Spinal cord (tissue), 10 donors: ENCODE data around the gene GABRA6. TPM values are rescaled to one million over a fixed set of nuclear protein-coding genes. Genes with fewer than 3 reads are reported as not detected.

Source experiments
- DNase-seq, 6 donors: peaks; one replicate each; pipeline versions ENCODE4 v3.0.0 to v3.0.0-alpha.2; 2013 to 2015; ENCODE audit warnings: low spot score in 6 of 6, low read depth in 4 of 6
- H3K27ac ChIP-seq: one replicate; pipeline ENCODE4 v1.5.1; 2013; ENCODE audit warnings: low read depth, low read length, control low read depth
- H3K27me3 ChIP-seq: one replicate; pipeline ENCODE4 v1.6.1; 2013; ENCODE audit warnings: low read length; ENCODE audit not compliant: control insufficient read depth, insufficient read depth
- H3K36me3 ChIP-seq: one replicate; pipeline ENCODE4 v1.6.1; 2013; ENCODE audit warnings: low read length; ENCODE audit not compliant: control insufficient read depth, insufficient read depth
- H3K4me1 ChIP-seq: one replicate; pipeline ENCODE4 v1.6.1; 2013; ENCODE audit warnings: low read length; ENCODE audit not compliant: control insufficient read depth, insufficient read depth
- H3K4me3 ChIP-seq: one replicate; pipeline ENCODE4 v1.5.1; 2013; ENCODE audit warnings: low read depth, low read length, control low read depth
- H3K9me3 ChIP-seq: one replicate; pipeline ENCODE4 v1.6.1; 2013; ENCODE audit warnings: low read length; ENCODE audit not compliant: control insufficient read depth, insufficient read depth
- WGBS: methylation state at CpG from one replicate; pipeline ENCODE4 v1.1.5; 2013; ENCODE audit warnings: missing lambda C conversion rate; ENCODE audit not compliant: insufficient coverage; 5-methylcytosine and 5-hydroxymethylcytosine counted together
- polyA plus RNA-seq, 2 donors: library from polyadenylated mRNA; unstranded; fragments of 120-200 nt; gene quantifications; one replicate each; pipeline ENCODE4 v1.2.1, GENCODE V29; 2013; ENCODE audit not compliant: insufficient read length in 2 of 2
- total RNA-seq, 2 donors: library from RNA; depleted of rRNA in 1 of 2; stranded (reverse); fragments of 120-200 nt in 1 of 2; fragments of >200 nt in 1 of 2; gene quantifications; one replicate each; pipeline versions ENCODE4 v1.2.3 to v1.2.4, GENCODE V29; 2013 to 2014
- donor health status: healthy.

Gene GABRA6
- total and polyA plus RNA-seq, 4 donors = 0.06 to 0.48 (median 0.11) TPM; not detected in 1

DNA sequence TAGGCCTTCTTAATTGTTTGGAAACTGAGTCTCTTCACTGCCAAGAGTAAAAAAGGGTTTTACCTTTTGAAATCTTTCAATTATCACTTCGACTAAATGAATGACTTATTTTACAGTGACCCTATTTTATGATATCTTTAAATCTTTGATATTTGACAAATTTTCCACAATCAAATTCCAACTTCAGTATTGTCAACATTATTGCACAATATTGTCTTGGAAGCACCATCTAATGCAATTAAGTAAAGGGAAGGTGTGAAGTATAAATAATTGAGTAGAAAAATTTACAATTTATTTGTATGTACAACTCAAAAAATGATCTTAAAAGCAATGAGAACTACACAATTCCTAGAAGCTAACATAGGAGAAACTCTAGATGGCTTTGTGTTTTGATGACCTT is 49.2 kb downstream of the GABRA6 start:
- no peaks in the 10 kb centered on the region for H3K27me3 ChIP-seq
- H3K36me3 ChIP-seq = no peaks in the 10 kb centered on the region
- no peaks in the 10 kb centered on the region for H3K4me1 ChIP-seq
- no CpG with 5 or more reads among the region's 1 CpG for WGBS
- no peak overlapping the region for H3K4me3 ChIP-seq
- H3K9me3 ChIP-seq = no peaks in the 10 kb centered on the region
- no peak overlapping the region for H3K27ac ChIP-seq
- no peak for DNase-seq

DNA sequence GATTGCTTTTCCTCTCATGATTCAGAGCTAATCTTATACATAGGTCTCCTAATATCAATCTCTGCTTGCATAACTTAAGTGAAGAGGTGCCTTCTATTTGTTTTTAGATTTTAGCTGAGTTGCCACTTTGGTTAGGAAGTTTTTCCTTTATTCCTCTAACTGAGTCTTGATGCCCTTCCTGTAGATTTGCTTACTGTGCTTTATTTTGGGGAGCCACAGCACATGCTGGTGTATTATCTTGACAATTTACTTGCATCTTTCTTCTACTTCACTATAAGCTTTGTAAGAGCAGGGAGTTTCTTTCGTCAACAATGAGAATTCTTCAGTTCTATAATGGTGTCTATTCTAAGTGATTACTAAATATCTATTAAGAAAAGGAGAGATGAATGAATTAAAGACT is 54.9 kb downstream of the GABRA6 start:
- Histone ChIP-seq H3K4me3 (no peak overlapping the region), H3K36me3 (no peaks in the 10 kb centered on the region), H3K4me1 (no peaks in the 10 kb centered on the region), H3K9me3 (no peaks in the 10 kb centered on the region), H3K27me3 (no peaks in the 10 kb centered on the region), H3K27ac (no peak overlapping the region)
- no peak for DNase-seq
- no CpG with 5 or more reads among the region's 1 CpG for WGBS

DNA sequence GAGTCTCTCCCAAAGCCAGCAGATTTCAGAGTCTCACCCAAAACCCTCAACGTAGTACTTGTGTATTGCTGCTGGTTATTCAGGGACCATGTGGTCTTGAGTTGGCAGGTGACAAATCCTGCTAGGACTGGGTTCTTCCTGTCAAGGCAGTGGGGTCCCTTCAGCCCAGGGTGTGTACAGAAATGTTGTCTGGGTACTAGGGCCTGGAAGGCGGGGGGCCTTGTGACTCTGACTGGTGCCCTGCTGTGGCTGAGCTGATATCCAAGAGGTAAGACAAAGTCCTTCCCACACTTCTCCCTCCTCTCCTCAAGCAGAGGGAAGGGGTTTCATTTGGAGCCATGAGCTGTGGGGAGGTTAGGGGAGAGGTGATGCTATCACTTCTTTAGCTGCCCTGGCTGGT is 58.8 kb downstream of the GABRA6 start:
- H3K27me3 ChIP-seq = no peaks in the 10 kb centered on the region
- no peak for DNase-seq
- no peak overlapping the region for H3K4me3 ChIP-seq
- no CpG with 5 or more reads among the region's 2 CpGs for WGBS
- no peaks in the 10 kb centered on the region for H3K36me3 ChIP-seq
- no peaks in the 10 kb centered on the region for H3K9me3 ChIP-seq
- H3K27ac ChIP-seq = no peak overlapping the region
- no peaks in the 10 kb centered on the region for H3K4me1 ChIP-seq

DNA sequence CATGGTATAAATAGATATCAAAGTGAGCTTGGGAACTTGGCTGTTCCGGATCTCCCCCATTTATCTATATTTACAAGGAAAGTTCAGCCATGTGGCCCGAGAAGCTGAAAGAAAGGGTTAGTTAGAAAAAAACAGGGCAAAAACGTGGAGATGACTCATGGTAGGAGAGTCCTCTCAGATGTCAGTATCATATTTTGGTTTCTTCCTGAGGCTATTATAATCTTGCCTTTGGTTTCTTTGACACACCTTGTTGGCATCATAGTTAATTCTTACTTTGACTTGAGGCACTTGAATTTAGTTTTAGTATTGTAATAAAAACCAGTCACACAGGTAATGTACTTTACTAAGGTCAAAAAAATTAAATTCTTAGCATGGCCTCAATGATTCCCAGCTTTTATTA is 59.9 kb downstream of the GABRA6 start:
- Histone ChIP-seq H3K9me3 (no peaks in the 10 kb centered on the region), H3K4me3 (no peak overlapping the region), H3K4me1 (no peaks in the 10 kb centered on the region), H3K27ac (no peak overlapping the region), H3K27me3 (no peaks in the 10 kb centered on the region), H3K36me3 (no peaks in the 10 kb centered on the region)
- WGBS = 0% methylated on average over 1 of the region's 3 CpGs
- DNase-seq = no peak

DNA sequence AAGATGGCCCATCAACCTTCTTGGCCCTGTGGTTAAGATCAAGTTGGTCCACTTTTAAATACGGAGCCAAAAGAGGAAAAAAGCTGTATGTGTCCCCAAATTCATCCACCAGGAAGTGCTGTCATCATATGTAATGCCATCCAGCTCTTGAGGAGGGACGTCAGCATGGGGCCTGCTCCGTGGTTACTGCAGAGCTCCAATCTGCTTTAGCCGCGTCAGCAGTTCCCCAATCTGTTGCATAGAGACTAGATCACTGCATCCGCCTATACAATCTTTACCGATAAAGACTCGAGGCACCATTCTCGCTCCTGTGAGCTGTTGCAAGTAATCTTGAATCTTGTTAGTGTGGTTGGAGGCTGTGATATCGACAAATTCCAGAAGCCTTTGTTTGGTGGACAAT is 65.7 kb downstream of the GABRA6 start:
- DNase-seq = no peak
- Histone ChIP-seq H3K27me3 (no peaks in the 10 kb centered on the region), H3K27ac (no peak overlapping the region), H3K4me3 (no peak overlapping the region), H3K4me1 (no peaks in the 10 kb centered on the region), H3K9me3 (no peaks in the 10 kb centered on the region), H3K36me3 (no peaks in the 10 kb centered on the region)
- WGBS = 86% methylated on average over 9 of the region's 10 CpGs

Other genes starting within 250 kb of the GABRA6 start
- gene GABRB2, start 139.0 kb upstream of the GABRA6 start, total RNA-seq = 10 to 100 TPM; 31.1 to 44.6 TPM
- gene GABRB2, start 139.0 kb upstream of the GABRA6 start, polyA plus RNA-seq = 10 to 100 TPM in 1 of 2 donors, 1 to 10 TPM in 1; 9.8 to 13.8 TPM
- 10 to 100 TPM in 1 of 2 donors, 1 to 10 TPM in 1; 5.5 to 25.3 TPM for gene GABRA1, start 162.4 kb downstream of the GABRA6 start, total RNA-seq
- 10 to 100 TPM in 1 of 2 donors, 1 to 10 TPM in 1; 8.7 to 12.9 TPM for gene GABRA1, start 162.4 kb downstream of the GABRA6 start, polyA plus RNA-seq